Endodermal cell (in vitro differentiated cells): ENCODE measurements around the gene MAN2B2. TPM values are rescaled to one million over a fixed set of nuclear protein-coding genes. Genes with fewer than 3 reads are reported as not detected.

Experiments
- DNase-seq: peaks from one replicate; pipeline ENCODE4 v3.0.0-alpha.2; 2017
- H3K27ac ChIP-seq: 2 replicates; pipeline ENCODE4 v1.5.1; 2013; ENCODE audit warnings: mild to moderate bottlenecking, low read depth, low read length, moderate library complexity
- H3K27me3 ChIP-seq: 2 replicates; pipeline ENCODE4 v1.6.1; 2013; ENCODE audit warnings: mild to moderate bottlenecking, low read length, moderate library complexity; ENCODE audit not compliant: insufficient read depth, control insufficient read depth, poor library complexity, severe bottlenecking
- H3K36me3 ChIP-seq: 2 replicates; pipeline ENCODE4 v1.7.0; 2013; ENCODE audit warnings: mild to moderate bottlenecking, low read length, moderate library complexity; ENCODE audit not compliant: control insufficient read depth, insufficient read depth
- H3K4me1 ChIP-seq: one replicate; pipeline ENCODE4 v1.7.0; 2013; ENCODE audit warnings: low read length; ENCODE audit not compliant: control insufficient read depth, insufficient read depth
- H3K4me3 ChIP-seq: 2 replicates; pipeline ENCODE4 v1.5.1; 2013; ENCODE audit warnings: mild to moderate bottlenecking, low read length, moderate library complexity
- H3K9ac ChIP-seq: 2 replicates; pipeline ENCODE4 v1.6.1; 2013; ENCODE audit warnings: mild to moderate bottlenecking, low read length, moderate library complexity; ENCODE audit not compliant: poor library complexity, severe bottlenecking; ENCODE audit errors: extremely low read depth
- H3K9me3 ChIP-seq: 2 replicates; pipeline ENCODE4 v1.6.1; 2013; ENCODE audit warnings: mild to moderate bottlenecking, low read length, moderate library complexity; ENCODE audit not compliant: control insufficient read depth
- H3K27ac Mint-ChIP-seq: 2 replicates; pipeline ENCODE4 v1.8.0; 2020; ENCODE audit warnings: mixed read lengths
- H3K27me3 Mint-ChIP-seq: 2 replicates; pipeline ENCODE4 v1.8.0; 2021; ENCODE audit warnings: mild to moderate bottlenecking, mixed read lengths; ENCODE audit not compliant: insufficient read depth
- H3K36me3 Mint-ChIP-seq: 2 replicates; pipeline ENCODE4 v1.8.0; 2020; ENCODE audit warnings: low read depth, mixed read lengths
- H3K4me1 Mint-ChIP-seq: 2 replicates; pipeline ENCODE4 v1.8.0; 2020; ENCODE audit warnings: mixed read lengths
- H3K4me3 Mint-ChIP-seq: 2 replicates; pipeline ENCODE4 v1.8.0; 2020; ENCODE audit warnings: mild to moderate bottlenecking, moderate library complexity, mixed read lengths
- H3K9me3 Mint-ChIP-seq: 2 replicates; pipeline ENCODE4 v1.8.0; 2020; ENCODE audit warnings: mild to moderate bottlenecking, mixed read lengths
- CTCF ChIP-seq: fragments of 200-600 bp; sonication (generic); conservative IDR thresholded peaks from 2 replicates; pipeline ENCODE4 v1.5.0; 2021; ENCODE audit warnings: antibody characterized with exemption, mild to moderate bottlenecking
- WGBS, 2 experiments: methylation state at CpG; one replicate each; pipeline versions ENCODE4 v1.1.5 to v1.1.7; 2013; ENCODE audit warnings: missing lambda C conversion rate in 2 of 2, mixed read lengths in 1 of 2; ENCODE audit not compliant: insufficient coverage in 1 of 2, insufficient read length in 1 of 2; 5-methylcytosine and 5-hydroxymethylcytosine counted together
- total RNA-seq, 2 donors: library from RNA; stranded (reverse); fragmentation: NEBNext Ultra II Directional in 1 of 2; extraction: Animal tissue kit (Norgen Biotek cat#: 25700) in 1 of 2; gene quantifications; 2 replicates in 1 of 2; 3 replicates in 1 of 2; pipeline ENCODE4 v1.2.1, GENCODE V29; 2021

The MAN2B2 gene
- total RNA-seq, 2 donors from 2014 or later, result 13.3 to 20.8 TPM

GRCh38 chr4:6605114-6605513 is 30.1 kb downstream of the MAN2B2 start:
- Histone ChIP-seq H3K9me3 (peaks cover 9% of the 10 kb centered on the region), H3K36me3 (peaks cover 26% of the 10 kb centered on the region), H3K4me1 (no peaks in the 10 kb centered on the region), H3K27ac (no peak overlapping the region), H3K9ac (no peak overlapping the region), H3K4me3 (no peak overlapping the region), H3K27me3 (no peaks in the 10 kb centered on the region)
- DNase-seq, result no peak
- Mint-ChIP-seq H3K9me3 (peaks cover 32% of the 10 kb centered on the region), H3K4me3 (no peak overlapping the region), H3K36me3 (peaks cover 71% of the 10 kb centered on the region), H3K27ac (no peak overlapping the region), H3K27me3 (peaks cover 2% of the 10 kb centered on the region), H3K4me1 (no peaks in the 10 kb centered on the region)
- 94 to 100% methylated on average over 8 of the region's 8 CpGs for WGBS, 2 experiments
- no peak for TF ChIP-seq CTCF

- Mint-ChIP-seq H3K36me3 (peaks cover 71% of the 10 kb centered on the region), H3K9me3 (peaks cover 32% of the 10 kb centered on the region), H3K4me3 (no peak overlapping the region), H3K27ac (no peak overlapping the region), H3K27me3 (peaks cover 2% of the 10 kb centered on the region), H3K4me1 (no peaks in the 10 kb centered on the region)
- H3K4me1 ChIP-seq, result no peaks in the 10 kb centered on the region
- no peaks in the 10 kb centered on the region for H3K27me3 ChIP-seq
- no peak overlapping the region for H3K4me3 ChIP-seq
- H3K9me3 ChIP-seq, result peaks cover 9% of the 10 kb centered on the region
- no peak for DNase-seq
- no peak for TF ChIP-seq CTCF
- H3K36me3 ChIP-seq, result peaks cover 26% of the 10 kb centered on the region
- 83 to 97% methylated on average over 1 to 2 of the region's 2 CpGs for WGBS, 2 experiments
- no peak overlapping the region for H3K27ac ChIP-seq
- no peak overlapping the region for H3K9ac ChIP-seq
These were observed 30.6 kb downstream of the MAN2B2 start for GRCh38 chr4:6605605-6606004.

GRCh38 chr4:6606465-6607235 is 31.7 kb downstream of the MAN2B2 start:
- Histone ChIP-seq H3K4me3 (no peak overlapping the region), H3K27ac (no peak overlapping the region), H3K27me3 (no peaks in the 10 kb centered on the region), H3K9me3 (peaks cover 9% of the 10 kb centered on the region), H3K9ac (no peak overlapping the region), H3K36me3 (peaks cover 26% of the 10 kb centered on the region), H3K4me1 (no peaks in the 10 kb centered on the region)
- Mint-ChIP-seq H3K4me3 (no peak overlapping the region), H3K4me1 (no peaks in the 10 kb centered on the region), H3K27me3 (peaks cover 2% of the 10 kb centered on the region), H3K9me3 (peaks cover 32% of the 10 kb centered on the region), H3K27ac (no peak overlapping the region), H3K36me3 (peaks cover 74% of the 10 kb centered on the region)
- WGBS, 2 experiments, result 91 to 94% methylated on average over 8 to 10 of the region's 10 CpGs
- TF ChIP-seq CTCF, result no peak
- no peak for DNase-seq
